Gastroesophageal sphincter (tissue), 4 donors: ENCODE data around the gene ALKBH8. TPM values are rescaled to one million over a fixed set of nuclear protein-coding genes. Genes with fewer than 3 reads are reported as not detected.

Source experiments
- total RNA-seq, 4 donors: library from RNA; depleted of rRNA; stranded (reverse); fragments of >200 nt; gene quantifications; one replicate each; pipeline ENCODE4 v1.1.0, GENCODE V29; 2016

ALKBH8 gene
- total RNA-seq, 4 donors from 2014 or later: 4.9 to 11.4 (median 8.3) TPM

Other genes starting within 250 kb of the ALKBH8 start
- 10 to 100 TPM; 14.9 to 47.3 (median 26.7) TPM for gene CWF19L2, start 107.9 kb downstream of the ALKBH8 start, total RNA-seq
- gene ELMOD1, start 25.4 kb upstream of the ALKBH8 start, total RNA-seq: 1 to 10 TPM in 1 of 4 donors, under 1 TPM in 1, not detected in 2; 0.66 to 2.7 TPM
- 1 to 10 TPM in 1 of 4 donors, not detected in 3; 2.7 TPM for gene SLN, start 146.3 kb upstream of the ALKBH8 start, total RNA-seq